Central memory CD4-positive, alpha-beta T cell (primary cell): ENCODE results near the gene MPDZ.

Experiments
- DNase-seq: peaks from one replicate; pipeline ENCODE4 v3.0.0; 2022
- total RNA-seq, 3 experiments: gene quantifications; one replicate each; lab custom pipeline; 2026; lab: John Stamatoyannopoulos, UW

Gene MPDZ, protein sequence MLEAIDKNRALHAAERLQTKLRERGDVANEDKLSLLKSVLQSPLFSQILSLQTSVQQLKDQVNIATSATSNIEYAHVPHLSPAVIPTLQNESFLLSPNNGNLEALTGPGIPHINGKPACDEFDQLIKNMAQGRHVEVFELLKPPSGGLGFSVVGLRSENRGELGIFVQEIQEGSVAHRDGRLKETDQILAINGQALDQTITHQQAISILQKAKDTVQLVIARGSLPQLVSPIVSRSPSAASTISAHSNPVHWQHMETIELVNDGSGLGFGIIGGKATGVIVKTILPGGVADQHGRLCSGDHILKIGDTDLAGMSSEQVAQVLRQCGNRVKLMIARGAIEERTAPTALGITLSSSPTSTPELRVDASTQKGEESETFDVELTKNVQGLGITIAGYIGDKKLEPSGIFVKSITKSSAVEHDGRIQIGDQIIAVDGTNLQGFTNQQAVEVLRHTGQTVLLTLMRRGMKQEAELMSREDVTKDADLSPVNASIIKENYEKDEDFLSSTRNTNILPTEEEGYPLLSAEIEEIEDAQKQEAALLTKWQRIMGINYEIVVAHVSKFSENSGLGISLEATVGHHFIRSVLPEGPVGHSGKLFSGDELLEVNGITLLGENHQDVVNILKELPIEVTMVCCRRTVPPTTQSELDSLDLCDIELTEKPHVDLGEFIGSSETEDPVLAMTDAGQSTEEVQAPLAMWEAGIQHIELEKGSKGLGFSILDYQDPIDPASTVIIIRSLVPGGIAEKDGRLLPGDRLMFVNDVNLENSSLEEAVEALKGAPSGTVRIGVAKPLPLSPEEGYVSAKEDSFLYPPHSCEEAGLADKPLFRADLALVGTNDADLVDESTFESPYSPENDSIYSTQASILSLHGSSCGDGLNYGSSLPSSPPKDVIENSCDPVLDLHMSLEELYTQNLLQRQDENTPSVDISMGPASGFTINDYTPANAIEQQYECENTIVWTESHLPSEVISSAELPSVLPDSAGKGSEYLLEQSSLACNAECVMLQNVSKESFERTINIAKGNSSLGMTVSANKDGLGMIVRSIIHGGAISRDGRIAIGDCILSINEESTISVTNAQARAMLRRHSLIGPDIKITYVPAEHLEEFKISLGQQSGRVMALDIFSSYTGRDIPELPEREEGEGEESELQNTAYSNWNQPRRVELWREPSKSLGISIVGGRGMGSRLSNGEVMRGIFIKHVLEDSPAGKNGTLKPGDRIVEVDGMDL (N-terminal part only)
- 0 to 0.04 (median 0) reads per million in 3 experiments for total RNA-seq

GRCh38 chr9:13279284-13280141 is at the start of gene MPDZ:
Gene MPDZ, minus strand, starts transcription at chr9:13279692. Its CDS starts 29,377 bp downstream, at chr9:13250315.
- DNase-seq, result no peak

- DNase-seq, result no peak
These were observed 45.5 kb upstream of the MPDZ start for GRCh38 chr9:13324988-13325387.

- no peak for DNase-seq
These were observed 43.5 kb upstream of the MPDZ start for GRCh38 chr9:13322828-13323550.

GRCh38 chr9:13318027-13318426 is 38.5 kb upstream of the MPDZ start:
- no peak for DNase-seq

DNA sequence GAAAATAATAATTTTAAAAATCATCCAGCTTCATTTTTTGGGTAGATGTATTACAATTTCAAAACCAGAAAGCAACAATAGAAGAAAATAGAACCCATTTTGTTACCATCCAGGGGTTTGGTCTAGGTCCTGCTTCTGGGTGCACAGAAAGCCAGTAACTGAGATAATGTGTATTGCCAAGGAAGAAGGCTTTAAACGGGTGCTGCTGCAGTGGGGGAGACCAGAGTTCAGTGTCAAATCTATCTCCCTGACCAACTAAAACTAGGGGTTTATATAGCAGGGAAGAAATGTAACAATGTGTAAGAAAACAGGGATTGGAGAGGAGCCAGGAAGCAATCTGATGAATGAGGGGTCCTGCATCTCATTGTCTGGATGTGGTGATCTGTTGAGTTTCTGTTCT is 17.5 kb upstream of the MPDZ start:
- DNase-seq, result no peak

DNA sequence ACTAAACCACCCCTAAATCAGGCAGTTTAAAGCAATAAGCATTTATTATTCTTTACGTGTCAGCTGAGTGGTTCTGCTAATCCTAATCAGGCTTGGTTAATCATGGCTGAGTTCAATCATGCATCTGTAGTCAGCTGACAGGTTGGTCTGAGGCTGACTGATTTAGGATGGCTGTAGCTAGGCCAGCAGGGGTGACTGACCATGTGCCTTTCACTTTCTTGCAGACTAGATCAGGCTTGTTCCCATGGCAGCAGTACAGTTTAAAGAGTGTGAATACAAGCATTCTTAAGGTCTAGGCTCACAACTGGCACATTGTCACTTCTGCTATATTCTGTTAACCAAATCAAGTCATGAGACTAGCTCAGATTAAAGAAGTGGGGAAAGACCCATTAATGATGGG is 16.1 kb upstream of the MPDZ start:
- DNase-seq, result no peak

DNA sequence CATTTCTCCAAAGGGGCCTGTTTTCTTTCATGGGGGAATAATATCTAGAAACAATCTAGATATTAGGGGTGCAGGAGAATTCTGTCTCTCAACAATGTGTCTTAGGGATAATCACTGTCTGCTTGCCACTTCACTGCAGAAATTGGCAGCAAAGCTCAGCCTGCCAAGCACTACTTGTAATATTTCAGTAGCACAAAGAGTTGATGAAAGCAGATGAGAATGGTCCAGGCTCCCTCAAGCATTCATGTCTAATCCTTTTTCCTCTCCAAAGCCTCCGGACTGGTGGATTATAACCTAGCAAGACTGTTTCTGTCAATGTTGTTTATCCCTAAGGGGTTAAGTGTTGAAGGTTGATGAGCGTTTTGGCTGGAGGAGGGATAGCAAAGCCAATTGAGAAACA is 13.3 kb upstream of the MPDZ start:
- no peak for DNase-seq

- no peak for DNase-seq
These were observed 12.7 kb upstream of the MPDZ start for GRCh38 chr9:13292158-13292557.

- DNase-seq, result no peak
These were observed 12.2 kb upstream of the MPDZ start for GRCh38 chr9:13291718-13292117.

DNA sequence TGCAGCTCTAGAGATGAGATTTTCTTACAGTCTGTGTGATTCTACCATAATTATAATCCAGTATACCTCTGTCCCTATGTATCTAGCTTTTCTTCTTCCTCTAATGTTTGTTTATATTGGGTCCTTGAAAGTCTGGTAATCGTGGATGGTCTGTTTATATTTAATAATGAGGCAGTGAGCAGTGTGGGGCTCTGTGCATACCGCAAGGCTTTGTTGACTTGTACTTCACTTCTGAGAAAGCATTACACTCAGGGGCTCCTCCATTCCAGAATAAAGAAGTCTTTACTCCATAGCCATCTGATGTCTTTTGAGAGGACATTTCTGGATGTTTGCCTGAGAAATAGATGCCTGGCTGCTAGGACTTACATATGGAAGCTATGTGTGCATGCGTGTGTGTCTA is 4.5 kb upstream of the MPDZ start:
- no peak for DNase-seq

- no peak for DNase-seq
These were observed 3.5 kb upstream of the MPDZ start for GRCh38 chr9:13282998-13283397.

DNA sequence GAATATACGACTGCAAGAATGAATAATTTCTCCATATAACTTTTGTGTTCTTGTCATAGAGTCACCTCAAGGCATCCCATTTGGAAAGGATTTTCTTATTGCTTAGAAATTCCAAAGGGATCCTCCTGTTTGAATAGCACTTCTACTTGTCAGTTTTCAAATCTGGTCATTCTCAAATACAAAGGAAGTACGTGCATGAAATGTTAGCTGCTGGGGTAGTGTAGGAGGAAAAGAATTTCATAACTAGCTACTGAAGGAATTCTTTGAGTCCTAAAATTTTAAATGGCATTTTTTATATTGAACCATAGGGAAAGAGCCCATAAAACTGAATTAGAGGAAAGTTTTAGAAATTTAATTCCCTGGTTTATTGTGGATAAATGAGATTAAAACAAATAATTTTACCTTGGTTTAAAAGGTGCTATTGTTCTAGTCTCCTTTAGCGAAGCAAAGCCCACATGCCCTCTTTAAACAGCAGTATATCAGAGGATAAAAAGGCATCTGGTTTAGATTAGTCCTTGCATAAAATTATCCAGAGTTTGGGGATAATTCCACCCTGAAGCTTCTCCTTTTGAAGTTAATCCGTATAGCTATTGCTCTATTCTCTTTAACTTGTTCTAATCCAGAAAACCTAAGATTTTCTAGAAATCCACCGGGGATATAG is 2.0 kb upstream of the MPDZ start:
- DNase-seq, result no peak

DNA sequence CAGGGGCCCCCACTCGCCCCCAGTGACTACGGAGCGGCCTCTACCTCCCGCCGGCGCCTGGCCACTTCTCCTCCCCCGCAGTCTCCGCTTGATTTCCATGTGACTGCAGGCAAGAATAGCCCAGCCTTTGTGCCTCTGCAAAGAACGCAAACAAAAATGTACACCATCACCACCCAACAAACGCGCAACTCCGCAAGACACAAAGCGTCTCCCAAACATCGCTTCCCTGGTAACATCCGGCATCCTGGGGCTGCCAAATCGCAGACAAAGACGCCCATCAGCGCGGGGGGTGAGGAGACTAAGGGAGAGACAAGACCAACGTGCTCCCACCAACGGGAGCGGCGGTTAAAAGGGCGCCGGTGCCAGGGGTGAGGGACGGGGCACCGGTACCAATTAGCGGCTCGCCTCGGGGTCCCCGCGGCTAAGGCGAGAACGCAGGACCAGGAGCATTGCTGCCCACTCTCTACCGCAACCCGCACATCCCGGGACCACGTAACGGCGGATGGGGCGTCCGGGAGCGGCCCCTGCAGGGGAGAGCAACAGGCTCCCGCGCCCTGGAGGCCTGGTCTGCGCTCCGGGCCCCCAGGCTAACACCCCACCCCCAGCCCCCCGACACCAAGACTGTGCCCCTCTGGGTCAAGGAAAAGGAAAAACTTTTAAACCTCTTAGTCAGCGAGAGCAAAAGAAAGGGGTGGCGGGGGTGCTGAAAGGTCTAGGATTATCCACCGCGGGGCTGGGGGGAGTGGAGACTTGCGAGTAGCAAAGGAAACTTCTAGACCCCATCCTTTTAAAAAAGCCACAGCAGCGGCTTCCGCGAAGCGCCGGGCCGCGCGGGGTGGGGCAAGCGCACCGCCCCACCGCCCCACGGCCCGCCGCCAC is 885 bp downstream of the MPDZ start:
- DNase-seq, result no peak

GRCh38 chr9:13278023-13278367 is 1.5 kb downstream of the MPDZ start:
- no peak for DNase-seq

GRCh38 chr9:13274886-13275641 is 4.4 kb downstream of the MPDZ start:
- no peak for DNase-seq

DNA sequence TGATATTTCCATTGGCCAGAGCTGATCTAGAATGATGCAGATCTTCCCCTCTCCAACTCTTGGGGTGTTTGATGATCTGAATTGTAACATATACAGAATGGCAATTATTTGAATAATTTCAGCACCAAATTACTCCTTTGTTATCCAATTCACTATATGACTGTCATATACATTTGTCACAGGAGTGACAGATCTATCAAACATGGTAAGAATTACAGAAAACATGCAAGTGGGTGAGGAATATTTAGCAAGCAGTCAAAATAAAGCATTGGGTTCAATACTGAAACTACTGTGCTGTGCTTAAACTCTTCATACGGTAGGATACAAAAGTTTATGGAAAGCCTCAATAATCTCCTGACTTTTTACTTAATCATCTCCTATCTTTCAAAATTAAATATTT is 8.8 kb downstream of the MPDZ start:
- DNase-seq, result no peak

GRCh38 chr9:13269589-13270452 is 9.7 kb downstream of the MPDZ start:
- DNase-seq, result no peak

DNA sequence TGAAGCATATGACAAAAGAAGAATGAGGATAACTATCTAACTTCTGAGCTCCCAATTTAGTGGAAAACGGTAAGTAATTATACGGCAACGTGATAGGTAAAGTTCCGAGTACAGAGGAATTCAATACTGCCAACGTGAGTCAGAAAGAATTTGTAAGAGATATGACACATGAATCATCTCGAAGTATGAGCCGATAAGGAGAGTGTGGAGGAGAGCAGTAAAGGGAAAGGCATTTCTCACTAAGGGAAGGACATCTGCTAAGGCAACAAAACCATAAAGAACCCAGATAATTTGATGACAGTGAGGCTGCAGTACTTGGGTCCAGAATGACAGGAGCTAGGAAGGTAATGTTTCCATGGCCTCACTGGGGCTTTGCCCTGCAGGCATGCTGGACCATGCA is 11.0 kb downstream of the MPDZ start:
- DNase-seq, result no peak
